Right lung (tissue), 5 donors: ENCODE results near the gene VSNL1. TPM values are rescaled to one million over a fixed set of nuclear protein-coding genes. Genes with fewer than 3 reads are reported as not detected.
"Not testable (repeated sequence)": the region's sequence is repeated elsewhere in the genome, so short reads cannot be mapped to it uniquely, and the experiment has no call there.

Source experiments
- DNase-seq, 2 donors: peaks; one replicate each; pipeline ENCODE4 v3.0.0-alpha.2; 2013
- polyA plus RNA-seq, 5 donors: library from polyadenylated mRNA; unstranded; fragments of 120-200 nt; gene quantifications; one replicate each; pipeline versions ENCODE4 v1.2.1 to v1.2.3, GENCODE V29; 2013; ENCODE audit warnings: inconsistent platforms in 1 of 5, low replicate concordance in 1 of 5; ENCODE audit not compliant: insufficient read length in 5 of 5, insufficient read depth in 1 of 5

Gene VSNL1
- polyA plus RNA-seq, 5 donors, result 13.8 to 21.0 (median 19.2) TPM

DNA sequence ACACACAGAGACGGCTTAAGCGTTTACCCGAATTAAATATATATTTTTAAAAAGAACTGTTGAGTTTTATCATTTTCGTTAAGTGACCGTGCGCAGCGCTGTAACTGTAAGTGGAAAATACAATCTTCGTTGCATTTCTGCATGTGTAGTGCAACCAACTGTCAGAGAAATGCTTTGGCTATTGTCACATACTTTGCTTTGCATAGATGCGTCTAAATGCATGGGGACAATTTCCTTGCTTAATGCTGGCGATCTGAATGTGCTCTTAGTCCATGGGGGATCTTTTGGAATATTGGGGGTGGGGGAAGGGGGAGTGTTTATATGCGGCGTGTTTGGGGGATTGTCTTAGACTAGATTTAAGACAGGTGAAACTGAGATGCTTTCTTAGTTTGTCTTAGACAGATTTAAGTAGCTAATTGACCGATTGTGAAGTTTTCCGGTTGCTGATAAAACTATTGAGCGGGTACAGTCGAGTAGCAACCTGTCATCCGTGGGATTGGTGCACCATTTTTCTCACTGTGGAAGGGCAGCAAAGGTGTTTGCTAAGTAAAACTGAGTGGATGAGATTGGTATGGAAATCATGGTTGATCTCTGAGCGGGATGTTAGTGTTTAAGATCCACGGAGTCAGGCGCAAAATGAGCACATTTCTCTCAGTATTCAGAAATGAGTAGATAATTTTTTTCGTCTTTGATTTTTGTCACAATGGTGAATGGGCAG is 476 bp downstream of the VSNL1 start:
- no peak for DNase-seq

DNA sequence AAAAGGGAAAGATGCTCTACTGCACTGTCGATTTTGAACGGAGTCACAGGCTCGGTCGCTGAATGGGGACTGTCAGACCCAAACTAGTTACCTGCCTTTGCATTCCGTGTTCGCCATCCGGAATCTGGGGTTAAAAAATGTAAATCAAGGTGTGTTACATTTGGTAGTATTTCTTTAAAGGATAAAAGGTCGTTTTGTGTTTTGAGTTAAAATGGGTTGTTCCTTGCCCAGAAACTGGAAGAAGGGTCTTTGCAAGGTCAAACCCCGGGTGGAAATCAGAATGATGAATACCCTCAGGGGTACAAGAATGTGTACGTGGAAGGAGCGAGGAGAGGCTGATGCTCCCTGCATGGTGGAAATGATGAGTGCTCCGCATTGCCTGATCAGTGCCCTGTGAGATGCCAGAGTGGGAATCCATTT is 1.0 kb downstream of the VSNL1 start:
- DNase-seq, result no peak

DNA sequence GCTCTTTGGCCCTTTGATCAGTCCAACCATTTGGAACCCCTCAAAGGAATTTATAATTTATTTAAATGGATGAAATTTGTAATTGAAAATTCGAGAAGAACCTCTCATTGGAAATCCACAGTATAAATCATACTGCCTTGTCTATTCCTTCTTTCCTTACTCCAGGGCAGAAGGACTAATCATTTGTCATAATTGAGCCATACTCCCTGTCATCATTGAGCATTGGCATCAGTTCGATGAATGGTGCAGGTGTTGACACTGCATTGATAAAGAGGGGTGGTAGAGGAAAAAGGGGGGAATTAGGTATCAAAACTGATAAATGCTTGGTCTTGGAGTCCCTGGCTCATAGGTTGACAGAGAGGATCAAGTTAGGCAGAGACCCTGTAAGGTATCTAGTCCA is 2.0 kb downstream of the VSNL1 start:
- DNase-seq, result no peak

DNA sequence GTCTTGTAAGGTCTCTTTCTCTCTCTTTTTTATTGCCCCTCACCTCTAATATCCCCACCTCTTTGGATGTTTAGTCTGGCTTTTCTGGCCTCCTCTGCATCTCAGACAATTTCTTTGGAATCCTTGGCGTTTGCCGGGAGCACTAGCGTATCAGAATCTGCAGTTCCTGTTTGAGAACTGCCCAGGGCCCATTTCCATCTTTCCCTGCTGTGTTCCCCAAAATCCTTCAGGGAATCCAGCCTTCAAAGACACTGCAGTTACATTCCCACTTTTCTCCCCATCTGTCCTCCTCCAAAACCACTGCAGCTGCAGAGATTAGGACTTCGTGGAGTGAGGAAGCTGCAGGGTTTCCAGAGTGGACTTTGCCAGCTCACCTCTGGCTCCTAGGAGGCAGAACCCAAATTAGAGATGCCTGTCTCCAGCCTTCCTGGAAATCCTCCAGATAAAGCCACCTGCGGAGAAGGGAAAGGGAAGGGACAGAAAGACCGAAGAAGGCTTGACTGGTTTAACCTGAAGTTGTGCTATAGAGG is 2.7 kb downstream of the VSNL1 start:
- DNase-seq, result no peak

DNA sequence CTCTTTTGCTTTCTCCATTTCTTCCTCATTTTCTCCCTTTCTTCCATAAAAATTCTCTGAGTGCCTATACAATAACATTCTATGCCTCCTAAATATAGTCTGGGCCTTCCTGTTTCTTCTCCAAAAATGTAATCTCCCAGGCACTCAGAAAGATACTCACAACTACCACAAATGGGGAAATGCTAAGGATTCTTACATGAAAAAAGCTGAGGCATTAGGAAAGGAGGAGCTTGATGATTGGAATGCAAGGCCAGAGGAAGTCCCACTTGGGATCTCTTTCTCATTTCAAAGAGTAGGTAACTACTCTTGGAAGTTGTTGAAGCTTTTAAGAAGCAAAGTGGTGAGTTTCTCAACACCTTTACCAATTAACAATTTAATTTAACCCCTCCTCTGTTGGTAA is 3.4 kb downstream of the VSNL1 start:
- no peak for DNase-seq

DNA sequence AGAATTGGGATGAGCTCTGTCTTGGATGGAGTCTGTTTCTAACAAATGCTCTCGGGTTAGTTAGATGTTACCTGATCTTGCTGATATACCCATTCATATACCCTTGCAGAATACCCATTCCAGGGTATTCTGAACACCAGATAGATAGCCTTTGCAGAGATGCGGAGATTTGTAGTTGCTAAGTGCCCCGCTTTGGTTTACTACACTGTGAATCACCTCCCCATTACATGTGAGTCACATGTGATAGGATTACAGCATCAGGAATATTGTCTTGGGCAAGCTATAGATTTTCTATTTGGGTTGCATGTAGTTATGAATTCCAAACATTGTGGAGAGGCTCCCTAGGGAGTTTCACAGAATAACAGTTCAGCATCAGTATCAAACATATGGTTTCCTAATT is 3.8 kb downstream of the VSNL1 start:
- no peak for DNase-seq

DNA sequence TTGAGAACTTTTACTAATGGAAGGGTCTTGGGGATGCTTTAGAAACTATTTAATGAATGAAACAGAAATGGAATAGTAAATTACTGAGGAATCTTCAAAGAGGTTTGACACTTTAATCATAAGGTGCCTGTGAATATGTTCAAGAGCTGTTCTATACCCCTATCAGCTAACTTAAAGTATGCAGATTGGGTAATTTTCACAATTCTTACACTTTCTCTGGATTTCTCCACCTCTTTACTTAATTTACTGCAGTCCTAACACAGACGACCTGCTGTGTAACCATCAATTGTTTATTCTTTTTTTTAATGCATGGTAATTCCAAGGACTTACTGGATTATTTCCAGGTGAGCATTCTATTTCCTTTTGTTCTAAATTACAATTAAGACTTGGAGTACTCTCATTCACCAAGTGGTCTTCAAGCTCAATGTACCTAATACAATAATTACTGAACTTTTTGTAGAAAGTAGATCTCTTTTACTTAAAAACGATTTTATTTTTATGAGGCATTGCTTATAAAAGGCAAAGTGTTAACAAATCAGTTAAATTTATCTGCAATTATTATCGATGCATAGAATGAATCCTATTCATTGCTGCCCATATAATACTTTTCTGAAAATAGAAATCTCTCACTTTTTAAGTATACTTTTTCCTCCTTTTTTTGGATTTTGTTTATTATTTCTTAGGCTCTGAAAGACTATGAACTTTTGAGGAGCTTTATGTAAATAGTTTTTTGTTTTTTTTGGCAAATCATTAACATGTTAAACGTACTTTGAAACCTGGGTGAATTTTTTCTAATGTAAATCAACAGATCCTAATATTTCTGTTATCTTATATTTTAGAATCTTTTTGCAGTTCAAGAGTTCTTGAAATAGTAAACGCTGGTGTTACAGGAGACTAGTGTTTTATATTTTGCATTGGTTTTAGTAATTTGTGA is 5.5 kb downstream of the VSNL1 start:
- no peak for DNase-seq

DNA sequence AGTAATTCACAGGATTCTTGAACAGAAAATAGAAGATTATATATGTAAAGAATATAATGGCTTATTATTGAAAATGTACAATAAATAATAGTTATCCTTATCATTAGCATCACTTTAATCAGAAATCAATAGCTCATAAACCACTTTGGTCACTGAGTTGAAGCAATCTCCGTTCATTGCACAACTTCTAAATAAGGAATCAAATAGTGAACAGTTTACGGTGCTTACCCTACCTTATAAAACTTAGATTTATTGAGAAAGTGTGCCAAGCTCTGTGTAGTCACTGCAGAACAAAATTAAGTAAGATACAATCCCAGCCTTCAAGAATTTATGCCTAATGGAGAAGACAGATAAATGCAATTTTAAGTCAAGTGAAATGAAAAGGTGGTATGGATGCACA is 6.7 kb downstream of the VSNL1 start:
- no peak for DNase-seq

DNA sequence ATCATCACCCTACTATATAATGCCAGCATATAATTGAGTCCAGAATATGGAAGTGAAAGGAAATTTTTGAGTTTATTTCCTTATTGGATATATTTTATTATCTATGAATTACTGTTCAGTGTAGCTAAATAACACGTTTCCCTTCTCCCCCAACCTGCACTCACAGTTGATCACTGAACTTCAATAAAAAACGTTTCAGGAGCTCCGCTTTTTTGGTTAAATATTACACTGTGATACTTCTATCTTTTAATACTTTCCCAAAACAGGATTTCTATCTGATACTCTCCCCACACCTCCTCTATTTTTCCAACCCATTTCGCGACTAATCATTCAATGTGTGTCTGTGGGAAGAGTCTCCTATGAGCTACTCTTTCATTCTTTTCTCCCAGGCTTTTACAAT is 7.2 kb downstream of the VSNL1 start:
- no peak for DNase-seq

DNA sequence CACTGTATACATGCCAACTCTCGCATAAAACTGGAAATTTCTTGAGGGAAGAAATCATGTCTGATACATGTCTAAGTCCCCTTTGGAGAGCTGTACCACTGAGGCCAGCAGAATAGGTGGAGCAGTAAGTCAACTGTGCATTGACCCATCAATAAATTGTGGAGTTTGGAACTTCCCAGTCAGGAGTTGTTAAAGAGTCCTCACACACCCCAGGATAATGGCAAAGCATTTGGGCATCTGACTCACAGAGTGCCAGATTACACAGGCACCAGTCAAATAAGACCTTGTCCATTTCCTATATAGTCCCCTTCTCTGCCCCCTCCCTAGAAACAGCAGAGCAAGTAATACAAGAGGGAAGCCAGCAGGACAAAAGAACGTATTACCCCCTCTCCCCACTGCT is 10.4 kb downstream of the VSNL1 start:
- DNase-seq, result no peak

DNA sequence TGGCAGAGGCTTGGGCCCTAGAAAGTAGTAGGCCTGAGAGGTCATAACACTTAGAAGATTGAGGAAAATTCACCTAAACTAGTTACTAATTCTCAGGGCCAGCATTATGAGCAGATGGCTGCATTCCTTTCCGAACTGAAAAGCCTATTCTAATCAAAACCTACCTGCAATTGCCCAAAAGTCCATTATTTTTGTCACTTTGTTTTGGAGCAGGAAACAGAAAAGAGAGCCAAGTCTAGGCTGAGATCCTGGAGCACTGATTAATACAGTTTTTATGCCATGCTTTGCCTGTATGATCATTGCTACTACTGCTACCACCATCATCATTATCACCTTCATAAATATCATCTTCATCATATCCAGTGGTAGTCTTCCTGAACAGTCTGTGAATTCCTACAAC is 14.7 kb downstream of the VSNL1 start:
- no peak for DNase-seq

DNA sequence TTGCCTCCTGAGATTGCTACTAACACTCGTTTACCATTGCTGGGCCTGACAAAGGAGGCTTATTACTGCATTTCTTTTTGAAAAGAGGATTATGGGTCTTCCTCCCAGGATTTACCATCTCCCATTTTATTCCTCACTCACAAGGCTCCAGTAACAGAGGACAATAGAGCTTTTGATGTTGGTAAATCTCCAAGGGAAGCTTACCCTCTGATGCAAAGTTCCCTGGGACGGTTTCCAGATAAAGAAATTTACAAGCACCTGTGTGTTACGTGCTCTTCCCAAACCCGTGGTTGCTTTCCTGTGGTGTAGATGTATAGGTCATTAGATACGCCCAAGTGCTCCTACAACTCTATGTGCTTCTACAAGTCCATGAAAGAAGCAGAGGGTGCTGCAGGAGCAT is 17.1 kb downstream of the VSNL1 start:
- DNase-seq, result no peak

DNA sequence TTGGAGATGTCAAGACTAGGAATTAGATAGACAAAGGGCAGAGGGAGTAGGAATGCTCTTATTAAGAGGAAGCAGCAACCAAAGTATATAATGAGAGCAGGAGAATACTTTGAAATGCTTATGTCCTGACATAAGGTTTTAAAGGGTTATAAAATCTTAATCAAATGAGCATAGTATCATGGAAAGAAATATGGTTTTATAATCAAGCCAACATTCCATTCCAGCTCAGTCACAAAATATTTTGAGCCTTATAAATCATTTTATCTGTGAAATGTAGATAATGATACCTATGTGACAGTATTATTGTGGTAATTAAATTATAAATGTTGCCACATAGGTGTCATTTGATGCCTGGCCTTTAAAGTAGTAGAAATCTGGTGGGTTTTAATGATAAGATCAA is 17.6 kb downstream of the VSNL1 start:
- no peak for DNase-seq

DNA sequence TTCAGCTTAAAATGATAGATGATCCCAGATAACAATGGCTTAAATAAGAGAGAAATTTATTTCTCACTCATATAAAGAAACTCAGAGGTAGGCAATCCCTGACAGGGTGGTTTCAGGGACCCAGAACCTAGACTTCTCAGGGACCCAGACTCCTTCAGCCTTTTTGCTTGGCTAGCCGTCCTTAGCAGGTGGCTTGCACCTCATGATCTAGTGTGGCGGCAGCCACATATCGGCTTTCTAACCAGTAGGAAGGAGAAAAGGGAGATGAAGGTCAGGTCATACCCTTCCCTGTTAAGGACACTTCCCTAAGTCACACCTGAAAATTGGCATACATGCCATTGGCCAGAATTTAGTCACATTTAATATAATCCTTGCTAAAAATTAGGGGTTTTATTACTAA is 18.4 kb downstream of the VSNL1 start:
- no peak for DNase-seq

DNA sequence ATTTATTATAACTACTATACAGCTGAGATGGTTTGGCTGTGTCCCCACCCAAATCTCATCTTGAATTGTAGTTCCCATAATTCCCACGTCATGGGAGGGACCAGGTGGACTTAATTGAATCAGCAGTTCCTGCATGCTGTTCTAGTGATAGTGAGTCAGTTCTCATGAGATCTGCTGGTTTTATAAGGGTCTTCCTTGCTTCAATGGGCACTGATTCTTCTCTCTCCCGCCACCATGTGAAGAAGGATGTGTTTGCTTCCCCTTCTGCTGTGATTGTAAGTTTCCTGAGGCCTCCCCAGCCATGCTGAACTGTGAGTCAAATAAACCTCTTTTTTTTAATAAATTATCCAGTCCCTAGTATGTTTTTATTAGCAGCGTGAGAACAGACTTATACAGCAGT is 25.2 kb downstream of the VSNL1 start:
- DNase-seq, result not testable (repeated sequence)

DNA sequence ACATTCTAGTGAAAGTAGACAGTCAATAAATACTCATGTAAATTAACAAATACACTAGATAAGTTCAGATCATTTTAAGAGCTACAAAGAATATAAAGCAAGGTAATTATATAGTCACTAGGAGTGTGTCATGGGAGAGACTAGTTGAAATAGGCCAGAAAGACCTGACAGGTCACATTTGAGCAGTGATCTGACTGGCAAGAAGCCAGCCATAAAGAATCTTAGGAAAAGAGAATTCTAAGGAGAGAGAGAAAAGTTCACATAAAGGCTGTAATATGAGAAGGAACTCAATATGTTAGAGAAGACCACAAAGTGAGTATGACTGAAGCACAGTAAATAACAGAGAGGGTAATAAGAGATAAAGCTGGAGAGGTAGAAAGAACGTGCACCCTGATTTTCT is 31.2 kb downstream of the VSNL1 start:
- DNase-seq, result no peak

DNA sequence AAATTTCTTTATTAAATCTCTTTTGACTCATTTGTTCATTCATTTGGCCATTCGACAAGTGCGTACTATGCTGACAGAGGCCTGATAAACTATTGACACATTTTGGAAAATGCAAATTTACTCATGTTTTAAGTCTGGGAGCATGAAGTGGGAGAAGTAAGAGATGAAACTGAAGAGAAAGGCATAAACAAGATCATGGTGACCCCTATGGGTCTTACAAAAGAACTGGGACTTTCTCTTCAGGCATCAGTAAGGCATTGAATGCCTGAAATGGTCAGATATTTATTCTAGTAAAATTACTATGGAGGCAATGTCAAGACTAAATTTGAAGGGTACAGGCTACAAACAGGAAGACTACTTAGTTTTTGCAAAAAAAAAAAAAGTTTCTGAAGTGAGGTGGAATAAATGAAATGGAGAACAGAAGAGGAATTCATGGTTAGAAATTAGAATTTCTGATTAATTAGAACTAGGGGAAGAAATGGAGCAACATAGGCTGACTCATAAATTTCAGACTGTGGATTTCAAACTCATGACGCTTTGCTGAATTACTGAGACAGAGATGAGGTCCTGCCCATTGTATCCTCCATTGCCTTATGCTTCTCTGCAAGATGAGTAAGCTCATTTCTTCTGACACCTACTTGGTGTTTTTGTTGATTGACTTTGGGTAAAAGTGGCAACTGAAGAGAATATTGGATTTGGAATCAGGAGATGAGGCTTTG is 32.7 kb downstream of the VSNL1 start:
- no peak for DNase-seq

DNA sequence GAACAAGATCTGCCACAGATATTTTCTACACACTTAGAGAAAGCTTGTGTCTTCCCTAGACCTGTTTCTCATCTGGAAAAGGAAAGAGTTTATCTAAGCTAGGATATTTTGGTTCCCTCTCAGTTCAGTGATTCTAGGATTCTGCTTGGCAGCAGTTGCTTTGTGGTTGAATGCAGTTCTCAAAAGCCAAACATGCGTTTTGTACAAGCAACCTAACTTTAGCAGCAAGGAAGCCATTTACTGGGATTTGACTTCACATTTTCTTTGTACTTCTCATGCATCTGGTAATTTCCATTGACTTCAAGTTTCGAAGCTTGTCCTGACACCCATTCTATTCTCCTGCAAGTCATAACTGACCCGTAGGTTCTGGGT is 33.3 kb downstream of the VSNL1 start:
- no peak for DNase-seq

DNA sequence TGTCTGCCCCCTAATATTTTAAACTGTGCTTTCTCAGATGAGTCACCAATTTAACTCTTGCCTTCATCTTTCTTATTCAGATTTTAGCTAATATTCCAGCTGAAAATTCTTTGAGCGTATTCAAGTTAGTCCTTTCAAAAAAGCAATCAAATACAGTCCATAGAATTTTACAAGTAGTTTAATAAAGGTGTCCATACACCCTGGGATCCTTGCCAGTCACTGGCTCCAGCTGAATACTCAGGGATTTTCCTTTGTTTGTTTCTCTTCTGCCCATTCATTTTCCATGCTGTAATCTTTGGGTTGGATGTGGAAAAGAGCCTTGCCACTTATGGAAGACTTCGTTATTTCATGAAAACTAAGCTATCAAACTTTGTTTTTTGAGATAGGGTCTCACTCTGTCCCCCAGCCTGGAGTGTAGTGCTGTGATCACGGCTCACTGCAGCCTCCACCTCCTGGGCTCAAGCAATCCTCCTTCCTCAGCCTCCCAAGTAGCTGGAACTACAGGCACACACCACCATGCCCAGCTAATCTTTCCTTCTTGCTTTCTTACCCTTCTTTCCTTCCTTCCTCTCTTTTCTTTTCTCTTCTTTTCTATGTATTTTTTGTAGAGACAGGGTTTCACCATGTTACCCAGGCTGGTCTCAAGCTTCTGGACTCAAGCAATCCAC is 34.0 kb downstream of the VSNL1 start:
- DNase-seq, result no peak

DNA sequence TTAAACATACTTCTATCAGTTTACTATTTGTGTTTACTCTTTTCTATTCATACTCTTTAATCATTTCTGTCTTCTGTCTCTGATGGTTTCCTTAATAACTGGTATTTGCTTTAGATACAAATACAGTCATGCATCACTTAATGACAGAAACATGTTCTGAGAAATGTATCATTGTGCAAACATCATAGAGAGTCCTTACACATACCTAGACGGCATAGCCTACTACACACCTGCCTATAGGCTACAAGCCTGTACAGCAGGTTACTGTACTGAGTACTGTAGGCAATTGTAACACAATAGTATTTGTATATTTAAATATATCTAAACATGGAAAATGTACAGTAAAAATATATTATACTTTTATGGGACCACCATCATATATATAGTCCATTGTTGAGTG is 36.3 kb downstream of the VSNL1 start:
- DNase-seq, result no peak

DNA sequence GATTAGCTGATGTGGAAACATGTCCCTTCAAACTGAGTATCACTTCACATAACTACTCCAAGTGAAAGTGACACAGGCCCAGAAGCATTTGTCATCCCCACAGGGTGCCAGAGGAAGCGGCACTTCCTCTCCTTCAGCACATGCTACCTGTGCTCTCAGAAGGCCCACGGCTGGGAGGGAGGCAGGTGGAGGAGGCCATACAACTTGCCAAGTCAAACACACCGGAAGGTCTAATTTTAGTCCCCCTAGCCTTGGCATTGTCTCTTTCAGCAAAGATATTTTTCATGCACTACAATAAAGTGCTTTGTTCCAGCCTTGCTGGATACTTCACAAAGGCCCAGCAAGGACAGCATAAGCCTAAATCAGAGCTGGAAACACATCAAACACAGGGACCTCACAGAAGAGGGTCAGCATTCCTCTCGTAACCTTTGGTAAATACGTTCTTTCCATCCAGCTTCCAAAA is 38.0 kb downstream of the VSNL1 start:
- DNase-seq, result no peak
